ENCODE data around the gene STAU1. TPM values are rescaled to one million over a fixed set of nuclear protein-coding genes. Genes with fewer than 3 reads are reported as not detected.

STAU1 gene
- total and polyA plus RNA-seq, 2 of the 13 experiments (the other 11 are each of a cell fraction or from before 2014, with no cell fraction given) = 119 to 133 TPM

DNA sequence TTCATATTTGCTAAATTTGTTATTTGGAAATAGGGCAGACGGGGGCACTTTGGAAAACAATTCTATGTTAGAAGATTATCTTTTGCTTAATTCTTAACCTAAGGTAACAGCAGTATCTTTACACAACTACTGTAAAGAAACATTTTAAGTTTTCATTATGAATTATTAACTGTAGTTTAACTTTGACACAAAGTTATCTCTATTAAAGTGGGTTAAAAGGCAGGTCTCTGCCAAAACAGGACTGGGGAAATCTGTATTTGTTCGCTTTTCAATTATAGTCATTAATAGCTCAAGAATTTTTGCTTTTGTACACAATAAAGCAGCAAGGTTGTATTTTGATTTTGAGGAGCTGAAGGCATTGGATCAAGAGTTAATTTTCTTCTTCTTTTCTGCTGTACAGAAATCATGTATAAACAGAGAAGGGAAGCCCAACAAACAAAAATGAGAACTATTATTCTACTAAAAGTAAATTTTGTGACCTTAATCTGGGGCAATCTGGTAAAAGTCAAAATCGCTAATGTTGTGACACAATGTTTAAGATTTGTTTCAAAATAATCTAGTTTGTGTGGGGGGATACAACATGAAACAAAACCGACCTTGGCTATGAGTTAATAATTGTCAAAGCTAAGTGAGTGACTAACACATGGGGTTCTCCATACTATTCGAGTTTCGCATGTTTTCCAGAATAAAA, 2.9 kb downstream of the STAU1 start (continued):
- TF ChIP-seq ZNF839 (CRISPR knock-in tag; IDR thresholded peaks at IDR 0.05; ENCODE audit: borderline replicate concordance) (no peak), ZMYM3 (CRISPR knock-in tag; IDR thresholded peaks at IDR 0.05) (no peak), POGZ (CRISPR knock-in tag; IDR thresholded peaks at IDR 0.05) (no peak), KLF12 (CRISPR knock-in tag; IDR thresholded peaks at IDR 0.05; ENCODE audit: borderline replicate concordance) (peak; percentile 51; the same call in 1 of the 2 replicates), ELF4 (CRISPR knock-in tag; IDR thresholded peaks at IDR 0.05; ENCODE audit: borderline replicate concordance) (no peak; the same call in 1 of the 2 replicates), TEAD2 (CRISPR knock-in tag; IDR thresholded peaks at IDR 0.05) (no peak), PCBP1 (IDR thresholded peaks at IDR 0.05; ENCODE audit: borderline replicate concordance, low read depth, low read length) (no peak), ZFP1 (CRISPR knock-in tag; IDR thresholded peaks at IDR 0.05) (no peak), TP53 (CRISPR knock-in tag; conservative IDR thresholded peaks at IDR 0.05) (no peak), RAD21 (CRISPR knock-in tag; IDR thresholded peaks at IDR 0.05) (no peak), AGO2 (optimal IDR thresholded peaks at IDR 0.05; ENCODE audit: low read depth, low read length) (no peak), NONO (IDR thresholded peaks at IDR 0.05) (no peak), NONO (CRISPR knock-in tag; conservative IDR thresholded peaks at IDR 0.05) (no peak), ZNF598 (CRISPR knock-in tag; IDR thresholded peaks at IDR 0.05; ENCODE audit: borderline replicate concordance) (no peak), ZNF530 (CRISPR knock-in tag; IDR thresholded peaks at IDR 0.05; ENCODE audit: low read depth) (no peak)
- TF ChIP-seq, protein P1, sequence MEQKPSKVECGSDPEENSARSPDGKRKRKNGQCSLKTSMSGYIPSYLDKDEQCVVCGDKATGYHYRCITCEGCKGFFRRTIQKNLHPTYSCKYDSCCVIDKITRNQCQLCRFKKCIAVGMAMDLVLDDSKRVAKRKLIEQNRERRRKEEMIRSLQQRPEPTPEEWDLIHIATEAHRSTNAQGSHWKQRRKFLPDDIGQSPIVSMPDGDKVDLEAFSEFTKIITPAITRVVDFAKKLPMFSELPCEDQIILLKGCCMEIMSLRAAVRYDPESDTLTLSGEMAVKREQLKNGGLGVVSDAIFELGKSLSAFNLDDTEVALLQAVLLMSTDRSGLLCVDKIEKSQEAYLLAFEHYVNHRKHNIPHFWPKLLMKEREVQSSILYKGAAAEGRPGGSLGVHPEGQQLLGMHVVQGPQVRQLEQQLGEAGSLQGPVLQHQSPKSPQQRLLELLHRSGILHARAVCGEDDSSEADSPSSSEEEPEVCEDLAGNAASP (CRISPR knock-in tag; IDR thresholded peaks at IDR 0.05; ENCODE audit: borderline replicate concordance) = peak; percentile 42; the same call in 1 of the 2 replicates
- TF ChIP-seq, protein P2, sequence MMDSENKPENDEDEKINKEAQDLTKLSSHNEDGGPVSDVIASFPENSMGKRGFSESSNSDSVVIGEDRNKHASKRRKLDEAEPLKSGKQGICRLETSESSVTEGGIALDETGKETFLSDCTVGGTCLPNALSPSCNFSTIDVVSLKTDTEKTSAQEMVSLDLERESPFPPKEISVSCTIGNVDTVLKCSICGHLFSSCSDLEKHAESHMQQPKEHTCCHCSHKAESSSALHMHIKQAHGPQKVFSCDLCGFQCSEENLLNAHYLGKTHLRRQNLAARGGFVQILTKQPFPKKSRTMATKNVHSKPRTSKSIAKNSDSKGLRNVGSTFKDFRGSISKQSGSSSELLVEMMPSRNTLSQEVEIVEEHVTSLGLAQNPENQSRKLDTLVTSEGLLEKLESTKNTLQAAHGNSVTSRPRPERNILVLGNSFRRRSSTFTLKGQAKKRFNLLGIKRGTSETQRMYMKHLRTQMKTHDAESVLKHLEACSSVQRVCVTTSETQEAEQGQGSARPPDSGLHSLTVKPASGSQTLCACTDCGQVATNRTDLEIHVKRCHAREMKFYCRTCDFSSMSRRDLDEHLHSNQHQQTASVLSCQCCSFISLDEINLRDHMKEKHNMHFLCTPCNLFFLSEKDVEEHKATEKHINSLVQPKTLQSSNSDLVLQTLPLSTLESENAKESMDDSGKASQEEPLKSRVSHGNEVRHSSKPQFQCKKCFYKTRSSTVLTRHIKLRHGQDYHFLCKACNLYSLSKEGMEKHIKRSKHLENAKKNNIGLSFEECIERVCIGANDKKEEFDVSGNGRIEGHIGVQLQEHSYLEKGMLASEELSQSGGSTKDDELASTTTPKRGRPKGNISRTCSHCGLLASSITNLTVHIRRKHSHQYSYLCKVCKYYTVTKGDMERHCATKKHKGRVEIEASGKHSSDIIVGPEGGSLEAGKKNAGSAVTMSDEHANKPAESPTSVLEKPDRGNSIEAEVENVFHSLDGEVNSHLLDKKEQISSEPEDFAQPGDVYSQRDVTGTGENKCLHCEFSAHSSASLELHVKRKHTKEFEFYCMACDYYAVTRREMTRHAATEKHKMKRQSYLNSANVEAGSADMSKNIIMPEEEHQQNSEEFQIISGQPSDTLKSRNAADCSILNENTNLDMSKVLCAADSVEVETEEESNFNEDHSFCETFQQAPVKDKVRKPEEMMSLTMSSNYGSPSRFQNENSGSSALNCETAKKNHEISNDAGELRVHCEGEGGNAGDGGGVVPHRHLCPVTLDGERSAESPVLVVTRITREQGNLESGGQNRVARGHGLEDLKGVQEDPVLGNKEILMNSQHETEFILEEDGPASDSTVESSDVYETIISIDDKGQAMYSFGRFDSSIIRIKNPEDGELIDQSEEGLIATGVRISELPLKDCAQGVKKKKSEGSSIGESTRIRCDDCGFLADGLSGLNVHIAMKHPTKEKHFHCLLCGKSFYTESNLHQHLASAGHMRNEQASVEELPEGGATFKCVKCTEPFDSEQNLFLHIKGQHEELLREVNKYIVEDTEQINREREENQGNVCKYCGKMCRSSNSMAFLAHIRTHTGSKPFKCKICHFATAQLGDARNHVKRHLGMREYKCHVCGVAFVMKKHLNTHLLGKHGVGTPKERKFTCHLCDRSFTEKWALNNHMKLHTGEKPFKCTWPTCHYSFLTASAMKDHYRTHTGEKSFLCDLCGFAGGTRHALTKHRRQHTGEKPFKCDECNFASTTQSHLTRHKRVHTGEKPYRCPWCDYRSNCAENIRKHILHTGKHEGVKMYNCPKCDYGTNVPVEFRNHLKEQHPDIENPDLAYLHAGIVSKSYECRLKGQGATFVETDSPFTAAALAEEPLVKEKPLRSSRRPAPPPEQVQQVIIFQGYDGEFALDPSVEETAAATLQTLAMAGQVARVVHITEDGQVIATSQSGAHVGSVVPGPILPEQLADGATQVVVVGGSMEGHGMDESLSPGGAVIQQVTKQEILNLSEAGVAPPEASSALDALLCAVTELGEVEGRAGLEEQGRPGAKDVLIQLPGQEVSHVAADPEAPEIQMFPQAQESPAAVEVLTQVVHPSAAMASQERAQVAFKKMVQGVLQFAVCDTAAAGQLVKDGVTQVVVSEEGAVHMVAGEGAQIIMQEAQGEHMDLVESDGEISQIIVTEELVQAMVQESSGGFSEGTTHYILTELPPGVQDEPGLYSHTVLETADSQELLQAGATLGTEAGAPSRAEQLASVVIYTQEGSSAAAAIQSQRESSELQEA (CRISPR knock-in tag; IDR thresholded peaks at IDR 0.05; ENCODE audit: not compliant biosample characterization) = no peak
